Measurements from ENCODE around the gene CLTB.

CLTB gene

DNA sequence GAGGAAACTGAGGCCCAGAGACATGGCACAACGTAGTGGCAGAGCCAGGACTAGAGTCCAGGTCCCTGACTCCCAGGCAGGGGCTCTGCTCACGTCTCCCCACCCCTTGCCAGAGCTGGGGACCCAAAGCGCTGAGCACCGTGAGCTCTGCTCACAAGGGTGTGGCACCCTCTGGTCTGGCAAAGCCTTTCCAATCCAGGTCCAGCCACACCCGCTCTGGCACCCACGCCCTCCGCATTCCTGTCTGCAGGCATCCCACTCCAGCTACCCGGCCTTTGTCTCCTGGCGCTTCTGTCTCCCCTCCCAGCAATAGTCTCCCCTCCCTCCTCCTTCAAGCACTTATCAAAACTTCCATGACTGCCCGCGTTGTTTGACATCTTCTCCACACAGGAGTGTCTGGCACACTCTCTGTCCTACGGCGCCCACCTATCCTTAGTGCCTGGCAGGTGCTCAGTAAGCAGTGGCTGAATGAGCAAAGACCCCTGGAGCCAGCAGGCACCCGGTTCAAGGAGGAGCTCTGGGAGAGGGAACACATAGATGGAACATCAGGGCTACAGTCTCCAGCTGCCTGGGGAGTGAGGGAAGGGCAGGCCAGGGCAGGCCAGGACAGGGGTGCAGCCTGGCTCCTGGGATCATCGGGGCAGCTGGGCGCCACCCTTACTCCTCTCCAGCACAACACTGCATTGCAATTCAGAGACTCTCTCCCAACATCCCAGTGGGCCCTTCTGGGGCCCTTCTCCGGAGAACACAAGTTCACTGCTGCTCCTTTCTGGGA lies 15.8 kb downstream of the CLTB start:
- DNase-seq, result no peak

DNA sequence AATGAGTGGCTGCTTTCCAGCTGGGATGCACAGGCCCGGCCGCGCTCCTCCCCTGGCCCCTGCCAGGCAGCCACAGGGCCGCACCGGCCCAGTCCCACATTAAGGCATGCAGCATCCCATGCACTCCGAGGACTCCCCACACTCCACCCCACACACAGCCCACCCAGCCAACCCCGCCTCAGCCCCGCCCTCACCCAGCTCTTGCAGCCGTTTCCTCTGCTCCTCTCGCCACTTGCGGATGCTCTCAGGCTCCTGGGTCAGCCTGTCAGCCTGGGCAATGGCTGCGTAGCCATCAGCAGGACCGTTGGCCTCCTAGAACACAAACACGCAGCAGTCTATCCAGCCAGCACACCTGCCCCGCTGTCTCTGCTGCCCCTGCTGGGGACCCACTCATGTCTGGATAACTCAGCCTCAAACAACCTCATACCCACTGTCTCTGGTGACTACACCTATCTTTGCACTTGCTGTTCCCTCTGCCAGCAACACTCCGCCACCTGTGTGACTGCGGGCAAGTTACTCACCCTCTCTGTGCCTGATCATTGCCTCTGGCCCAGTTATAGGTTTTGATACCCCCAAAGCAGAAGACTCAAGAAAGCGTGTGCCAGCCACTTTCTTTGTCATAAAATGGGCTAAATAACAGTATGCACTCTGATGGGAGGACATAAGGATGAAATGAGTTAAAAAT lies 18.5 kb downstream of the CLTB start:
- DNase-seq, result no peak

DNA sequence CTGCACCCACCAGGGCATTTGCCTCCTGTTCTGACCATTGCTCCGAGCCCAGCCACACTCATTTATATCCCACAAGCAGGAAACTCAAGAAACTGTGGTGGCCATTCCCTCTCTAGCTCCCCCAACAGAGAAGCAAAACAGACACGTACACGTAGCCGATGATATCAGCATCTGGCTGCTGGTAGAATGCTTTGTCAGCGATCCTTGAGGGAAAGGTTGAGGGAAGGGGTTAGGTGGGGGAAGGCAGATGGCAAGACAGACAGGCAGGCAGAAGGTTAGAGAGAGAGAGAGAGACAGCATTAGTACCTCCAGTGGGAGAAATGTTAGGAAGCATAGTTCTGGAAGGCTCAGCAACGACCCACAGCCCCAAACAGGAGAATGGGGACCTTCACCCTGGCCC lies 20.0 kb downstream of the CLTB start:
- DNase-seq, result no peak

DNA sequence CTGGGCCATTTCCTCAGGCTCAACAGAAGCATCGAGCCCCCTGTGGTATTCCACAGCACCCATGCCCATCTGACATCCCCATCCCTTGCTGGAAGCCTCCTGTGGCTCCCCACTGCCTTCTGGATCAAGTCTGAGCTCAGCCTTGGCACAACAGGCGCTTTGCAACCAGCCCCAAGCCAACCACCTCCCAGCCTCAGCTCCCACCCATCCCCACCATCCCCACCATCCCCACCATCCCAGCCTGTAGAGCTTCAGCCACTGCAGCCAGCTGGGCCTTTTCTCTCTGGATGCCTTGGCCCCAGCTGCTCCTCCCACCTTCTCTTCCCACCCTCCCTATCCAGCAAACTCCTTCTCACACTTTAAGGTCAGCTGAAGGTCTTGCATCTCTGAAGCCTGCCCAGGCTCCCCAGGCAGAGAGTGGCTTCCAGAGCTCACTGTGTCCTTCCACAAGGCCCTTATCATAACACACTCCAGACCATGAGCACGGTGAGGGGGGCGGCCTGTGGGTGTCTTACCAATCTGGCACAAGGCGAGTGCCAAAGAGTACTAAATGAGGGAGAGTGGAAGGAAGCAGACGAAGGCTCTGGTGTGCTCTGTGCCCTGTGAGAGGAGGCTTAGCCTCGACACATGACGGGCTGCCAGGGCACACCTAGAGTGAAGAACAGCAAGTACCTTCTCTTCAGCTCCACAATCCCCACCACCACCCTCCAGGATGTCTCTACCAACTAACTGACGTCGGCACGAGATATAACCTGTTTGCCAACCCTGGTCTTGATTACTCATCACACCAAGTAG lies 21.3 kb downstream of the CLTB start:
- no peak for DNase-seq

DNA sequence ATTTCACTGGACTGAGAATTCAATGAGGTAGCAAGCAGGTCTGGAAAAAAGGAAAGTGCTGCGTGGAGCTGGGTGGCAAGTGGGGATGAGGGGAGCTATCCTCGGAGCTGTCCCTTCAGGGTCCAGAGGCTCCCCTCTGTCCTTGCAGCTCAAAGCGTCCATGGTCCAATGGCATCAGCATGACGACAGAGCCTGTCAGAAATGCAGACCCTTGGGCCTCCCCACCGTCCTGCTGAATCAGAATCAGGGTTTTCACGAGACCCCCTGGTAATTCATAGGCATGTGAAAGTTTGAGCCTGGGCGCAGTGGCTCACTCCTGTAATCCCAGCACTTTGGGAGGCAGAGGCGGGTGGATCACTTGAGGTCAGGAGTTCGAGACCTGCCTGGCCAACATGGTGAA lies 22.2 kb downstream of the CLTB start:
- DNase-seq, result no peak

DNA sequence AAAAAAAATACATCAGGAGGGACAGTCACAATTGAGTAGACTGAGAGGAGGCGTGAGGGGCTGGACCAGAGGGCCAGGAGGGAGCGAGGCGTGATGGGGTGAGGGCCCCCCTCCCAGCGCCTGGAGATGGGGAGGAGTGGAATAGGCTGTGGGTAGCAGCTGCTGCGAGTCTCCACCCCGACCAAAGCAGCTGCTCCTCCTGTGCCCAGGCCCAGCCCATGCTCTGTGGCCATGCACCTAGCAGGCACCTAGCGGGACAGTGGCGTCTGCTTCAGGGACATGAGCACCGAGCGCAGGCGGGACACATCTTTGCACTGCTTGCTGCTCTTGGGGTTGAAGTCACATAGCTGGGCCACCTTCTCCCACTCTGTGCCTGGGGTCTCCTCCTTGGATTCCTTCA lies 23.8 kb downstream of the CLTB start:
- no peak for DNase-seq

DNA sequence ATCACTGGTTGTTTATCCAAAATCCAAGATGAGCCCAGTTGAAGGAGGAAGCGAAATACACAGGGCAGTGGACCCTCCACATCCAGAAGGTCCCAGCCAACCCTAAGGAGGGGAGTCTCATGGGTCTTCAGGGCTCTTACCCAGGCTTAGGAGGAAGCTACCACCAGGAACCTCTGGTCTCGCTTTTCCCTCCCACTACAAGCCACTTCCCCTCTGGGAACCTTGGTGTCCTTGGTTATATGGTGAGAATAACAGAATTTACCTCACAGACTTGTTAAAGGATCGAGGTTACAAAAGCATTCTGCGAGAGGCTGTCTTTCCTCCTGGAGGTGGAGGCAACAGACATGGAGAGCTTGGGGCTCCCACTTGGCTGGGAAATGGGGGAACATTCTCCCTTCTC lies 24.3 kb downstream of the CLTB start:
- no peak for DNase-seq

DNA sequence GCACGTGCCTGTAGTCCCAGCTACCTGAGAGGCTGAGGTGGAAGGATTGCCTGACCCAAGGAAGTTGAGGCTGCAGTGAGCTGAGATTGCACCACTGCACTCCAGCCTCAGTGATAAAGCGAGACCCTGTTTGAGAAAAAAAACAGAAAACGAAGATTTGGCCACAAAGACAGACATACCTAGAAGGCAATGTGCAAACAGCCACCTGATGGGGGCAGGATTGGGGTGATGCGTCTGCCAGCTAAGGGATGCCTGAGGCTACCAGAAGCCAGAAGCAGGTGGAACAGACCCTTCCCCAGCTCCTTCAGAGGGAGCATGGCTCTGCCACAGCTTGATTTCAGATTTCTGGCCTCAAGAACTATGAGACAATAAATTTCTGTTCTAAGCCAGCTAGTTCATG lies 24.9 kb downstream of the CLTB start:
- DNase-seq, result no peak

DNA sequence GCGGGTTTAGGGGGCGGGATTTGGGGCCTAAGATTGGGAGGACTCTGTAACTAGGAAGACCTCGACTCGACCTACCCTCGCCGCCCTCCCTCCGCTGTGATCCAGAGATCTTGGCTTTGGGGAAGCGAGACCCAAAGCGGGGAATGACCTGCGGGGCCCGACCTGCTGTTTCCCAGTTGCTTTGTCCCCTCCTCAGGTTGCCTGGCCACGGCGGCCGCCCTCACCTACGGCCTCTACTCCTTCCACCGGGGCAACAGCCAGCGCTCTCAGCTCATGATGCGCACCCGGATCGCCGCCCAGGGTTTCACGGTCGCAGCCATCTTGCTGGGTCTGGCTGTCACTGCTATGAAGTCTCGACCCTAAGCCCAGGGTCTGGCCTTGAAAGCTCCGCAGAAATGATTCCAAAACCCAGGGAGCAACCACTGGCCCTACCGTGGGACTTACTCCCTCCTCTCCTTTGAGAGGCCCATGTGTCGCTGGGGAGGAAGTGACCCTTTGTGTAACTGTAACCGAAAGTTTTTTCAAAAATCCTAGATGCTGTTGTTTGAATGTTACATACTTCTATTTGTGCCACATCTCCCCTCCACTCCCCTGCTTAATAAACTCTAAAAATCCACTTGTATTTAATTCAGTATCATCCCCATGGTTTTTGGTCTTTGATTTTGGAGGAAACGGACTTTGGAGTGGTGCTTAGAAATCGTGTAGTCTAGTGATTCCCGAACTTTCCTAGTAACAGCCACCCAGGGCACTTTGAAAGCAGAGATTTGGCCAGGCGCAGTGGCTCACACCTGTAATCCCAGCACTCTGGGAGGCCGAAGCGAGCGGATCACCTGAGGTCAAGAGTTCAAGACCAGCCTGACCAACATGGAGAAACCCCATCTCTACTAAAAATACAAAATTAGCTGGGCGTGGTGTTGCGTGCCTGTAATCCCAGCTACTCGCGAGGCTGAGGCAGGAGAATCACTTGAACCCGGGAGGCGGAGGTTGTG lies 26.9 kb downstream of the CLTB start:
- DNase-seq, result peak; percentile 65

DNA sequence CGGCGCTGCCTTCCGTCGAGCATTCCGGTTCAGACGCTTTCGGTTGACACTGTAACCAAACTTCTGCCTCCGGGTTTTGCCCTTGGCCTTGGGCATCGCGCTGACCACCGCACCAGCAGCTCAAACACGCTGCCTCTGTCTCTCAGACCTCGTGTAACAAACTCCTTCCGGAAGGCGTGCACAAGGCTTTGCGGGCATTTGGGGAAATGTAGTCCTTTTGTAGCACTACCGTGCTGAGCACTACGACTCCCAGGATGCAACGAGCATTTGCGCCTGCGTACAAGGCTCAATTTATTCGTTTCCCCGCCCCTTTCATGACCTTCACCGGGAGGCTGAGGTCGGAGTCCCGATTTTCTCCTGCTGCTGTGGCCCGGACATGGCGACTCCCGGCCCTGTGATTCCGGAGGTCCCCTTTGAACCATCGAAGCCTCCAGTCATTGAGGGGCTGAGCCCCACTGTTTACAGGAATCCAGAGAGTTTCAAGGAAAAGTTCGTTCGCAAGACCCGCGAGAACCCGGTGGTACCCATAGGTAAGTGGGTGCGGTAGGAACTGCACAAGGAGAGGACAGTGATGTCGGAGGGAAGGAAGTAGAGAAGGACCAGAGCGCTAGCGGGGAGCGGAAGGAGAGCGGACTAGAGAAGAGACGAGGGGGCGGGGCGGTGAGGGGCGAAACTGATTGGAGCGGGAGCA lies 27.8 kb downstream of the CLTB start, which contains the start of the genes HIGD2A and NOP16:
HIGD2A (plus strand) TSS at position 308 of the 691 bp plus-strand sequence; CDS start at position 377, 69 bp downstream.
NOP16 (minus strand) TSS at position 155 of the 691 bp plus-strand sequence; CDS start at position 96, 59 bp downstream.
- peak; percentile 97 for DNase-seq

DNA sequence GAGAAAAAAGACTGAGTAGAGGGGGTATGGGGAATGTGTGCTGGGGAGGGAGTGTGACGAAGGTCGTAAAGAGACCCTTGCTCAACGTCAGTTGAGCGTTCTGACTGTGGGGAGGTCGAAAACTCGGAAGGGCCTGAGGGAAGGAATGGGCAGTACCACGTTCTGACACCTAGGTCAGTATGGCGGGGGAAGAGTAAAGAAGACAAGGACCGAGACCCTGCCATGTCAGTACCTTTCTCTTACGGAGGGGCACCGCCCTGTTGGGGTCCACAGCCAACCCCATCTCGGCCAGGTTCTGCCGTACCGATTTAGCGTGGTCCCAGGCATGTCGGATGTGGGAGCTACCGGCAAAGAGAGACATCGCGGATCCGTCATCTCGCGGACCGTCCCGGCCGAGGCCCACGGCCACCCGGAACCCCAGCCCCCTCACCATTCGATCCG lies 28.3 kb downstream of the CLTB start:
- DNase-seq, result no peak

DNA sequence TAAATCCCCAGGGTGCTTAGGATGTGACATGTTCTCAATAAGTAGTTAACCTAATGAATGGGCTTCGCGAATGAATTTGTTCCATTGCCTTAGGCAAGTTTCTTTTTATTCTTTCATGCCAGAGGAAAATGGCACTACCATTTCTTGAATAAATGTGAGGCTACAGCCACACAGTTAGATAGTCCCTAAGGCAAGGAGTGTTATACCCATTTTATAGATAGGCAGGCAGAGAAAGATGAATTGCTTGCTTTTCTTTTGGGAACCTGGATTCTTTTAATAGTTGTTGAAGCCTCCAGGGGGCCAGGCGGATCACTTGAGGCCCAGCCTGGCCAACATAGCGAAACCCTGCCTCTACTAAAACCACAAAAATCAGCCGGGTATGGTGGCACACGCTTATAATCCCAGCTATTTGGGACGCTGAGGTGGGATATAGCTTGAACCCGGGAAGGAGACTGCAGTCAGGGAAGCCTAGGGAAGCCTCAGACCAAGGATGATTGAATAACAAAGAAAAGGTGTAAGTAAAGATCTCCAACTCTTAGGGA lies 28.9 kb downstream of the CLTB start:
- no peak for DNase-seq

DNA sequence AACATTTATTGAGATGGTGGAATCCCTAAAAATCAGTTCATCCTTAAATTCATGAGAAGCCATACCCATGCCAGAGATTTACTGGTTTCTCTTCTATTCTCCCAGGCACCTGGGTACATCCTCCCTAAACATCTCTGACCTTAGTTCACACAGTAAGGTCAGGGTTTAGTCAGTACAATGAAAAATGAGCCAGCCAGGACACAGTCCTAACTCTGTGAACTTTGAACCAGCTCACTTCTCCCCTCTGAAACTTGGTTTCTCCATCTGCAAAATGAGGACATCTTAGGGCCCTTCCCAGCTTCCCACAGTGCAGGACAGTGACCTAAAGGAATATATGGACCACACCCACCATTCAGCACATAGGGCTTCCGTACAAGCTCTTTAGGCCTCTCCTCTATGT lies 29.8 kb downstream of the CLTB start:
- no peak for DNase-seq

DNA sequence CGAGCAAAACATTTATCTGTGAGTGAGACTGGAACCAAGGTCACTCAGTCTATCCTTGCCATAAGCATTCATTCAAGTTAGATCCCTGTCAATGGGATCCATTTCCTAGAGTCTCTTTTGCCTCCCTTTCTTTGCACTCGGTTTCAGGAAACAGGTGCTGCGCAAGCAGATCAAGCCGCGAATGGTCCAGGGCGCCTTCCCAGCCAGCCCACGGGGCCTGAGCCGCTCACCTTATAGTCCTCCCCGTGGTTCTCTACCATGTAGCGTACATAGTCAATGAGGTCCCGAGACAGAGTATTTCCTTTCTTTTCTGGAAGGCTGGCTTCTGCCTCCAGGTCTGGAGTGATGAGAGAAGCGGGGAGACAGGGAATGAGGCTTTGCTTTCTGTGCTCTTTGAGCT lies 31.3 kb downstream of the CLTB start:
- no peak for DNase-seq

DNA sequence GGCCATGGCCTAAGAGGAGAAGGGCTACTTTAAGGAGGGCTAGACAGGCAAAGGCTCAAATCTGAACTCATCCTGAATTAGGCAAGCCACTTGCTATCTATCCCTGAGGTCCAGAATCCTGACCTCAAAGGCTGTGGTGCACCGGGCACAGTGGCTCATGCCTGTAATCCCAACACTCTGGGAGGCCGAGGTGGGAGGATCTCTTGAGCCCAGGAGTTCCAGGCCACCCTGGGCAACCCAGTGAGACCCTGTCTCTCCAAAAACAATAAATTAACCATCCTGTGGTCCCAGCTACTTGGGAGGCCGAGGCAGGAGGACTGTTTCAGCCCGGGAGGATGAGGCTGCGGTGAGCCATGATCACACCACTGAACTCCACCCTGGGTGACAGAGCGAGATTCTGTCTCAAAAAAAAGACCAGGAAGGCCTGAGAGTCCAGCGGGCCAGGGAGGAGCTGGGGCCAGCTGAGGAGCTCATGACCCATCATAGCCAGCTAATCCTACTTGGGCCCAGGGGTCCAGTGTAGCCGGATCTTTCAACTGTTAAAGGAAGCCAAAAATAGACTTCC lies 31.9 kb downstream of the CLTB start:
- no peak for DNase-seq

DNA sequence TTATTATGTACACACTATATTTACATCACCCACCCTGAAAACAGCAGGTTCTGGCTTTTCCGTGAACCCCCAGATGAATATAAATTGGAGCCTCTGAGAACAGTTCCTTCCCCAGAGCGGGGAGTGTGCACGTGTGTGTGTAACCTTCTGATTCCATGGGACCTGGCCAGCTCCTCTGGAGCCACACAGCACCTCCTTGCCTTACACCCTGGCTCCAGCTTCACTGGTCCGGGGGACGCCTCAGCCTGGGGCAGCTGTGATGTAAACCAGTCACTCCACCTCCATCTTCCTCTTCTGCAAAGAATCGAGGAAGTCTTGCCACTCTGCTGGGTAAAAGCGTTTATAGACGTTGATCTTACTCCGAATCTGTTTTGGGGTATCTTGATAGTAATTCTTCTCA lies 32.4 kb downstream of the CLTB start:
- DNase-seq, result no peak

DNA sequence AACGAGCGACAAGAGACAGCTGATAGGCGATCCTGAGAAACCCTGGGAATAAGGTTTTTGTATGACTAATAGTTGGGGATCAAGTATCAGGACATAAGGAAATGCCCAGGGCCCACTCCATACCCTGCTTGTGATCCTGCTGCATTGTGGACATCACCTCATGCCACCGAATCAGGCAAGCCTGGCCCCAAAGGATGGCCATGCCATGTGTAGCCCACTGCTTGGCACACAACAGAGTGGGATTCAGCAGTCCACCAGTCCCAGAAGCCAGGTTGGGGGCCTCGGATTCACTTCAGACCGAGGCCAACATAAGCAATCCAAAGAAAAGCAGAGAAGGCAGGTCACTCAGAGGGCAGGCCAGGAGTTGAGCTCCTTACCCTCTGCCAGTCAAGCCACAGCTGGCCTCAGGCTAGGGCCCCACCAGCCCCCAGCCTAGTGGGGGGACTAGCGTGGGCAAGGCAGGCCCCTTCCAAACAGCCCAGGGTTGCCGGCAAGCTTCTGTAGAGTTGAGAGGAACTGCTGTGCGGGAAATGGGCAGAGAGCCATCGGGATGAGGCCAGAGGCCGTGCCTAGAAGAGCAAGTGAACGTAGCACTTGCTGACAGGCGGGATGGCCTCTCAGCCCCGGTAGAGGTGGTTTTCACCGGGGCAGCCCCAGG lies 33.0 kb downstream of the CLTB start:
- no peak for DNase-seq

DNA sequence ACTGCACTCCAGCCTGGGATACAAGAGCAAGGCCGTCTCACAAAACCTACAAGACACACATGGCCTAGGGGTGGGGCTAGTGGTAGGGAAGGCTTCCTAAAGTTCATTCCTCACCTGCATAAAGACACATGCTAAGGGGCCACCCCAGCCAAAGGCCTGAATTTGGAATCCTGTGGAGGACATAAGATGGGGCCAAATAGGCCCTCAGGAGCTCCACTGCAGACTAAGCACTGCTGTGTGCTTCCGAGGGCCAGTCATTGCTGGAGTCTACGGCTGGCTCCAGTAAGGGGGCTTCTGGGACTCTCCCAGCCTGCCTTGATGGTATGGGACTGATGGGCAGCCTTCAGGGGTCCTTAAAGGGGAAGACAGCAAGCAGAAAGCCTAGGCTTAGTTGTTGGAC lies 33.6 kb downstream of the CLTB start:
- no peak for DNase-seq

DNA sequence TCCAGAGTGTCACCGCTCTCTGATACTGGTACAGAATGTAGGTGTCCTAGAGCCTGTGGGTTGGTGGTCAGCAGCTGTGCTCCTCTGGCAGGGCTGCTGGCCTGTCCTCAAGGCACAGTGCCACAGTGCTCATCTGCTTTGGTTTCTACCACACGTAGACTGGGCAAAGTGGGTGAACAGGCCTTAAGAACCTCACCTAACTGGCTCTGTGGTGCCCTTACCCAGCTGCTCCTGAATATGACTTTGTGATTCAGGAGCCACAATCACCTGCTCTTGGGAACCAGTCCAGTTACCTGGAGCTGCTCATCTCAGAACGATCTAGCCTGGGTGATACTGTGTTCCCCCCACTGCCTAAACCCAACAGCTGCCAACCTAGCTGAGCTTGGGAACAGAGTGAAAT lies 34.4 kb downstream of the CLTB start:
- no peak for DNase-seq

DNA sequence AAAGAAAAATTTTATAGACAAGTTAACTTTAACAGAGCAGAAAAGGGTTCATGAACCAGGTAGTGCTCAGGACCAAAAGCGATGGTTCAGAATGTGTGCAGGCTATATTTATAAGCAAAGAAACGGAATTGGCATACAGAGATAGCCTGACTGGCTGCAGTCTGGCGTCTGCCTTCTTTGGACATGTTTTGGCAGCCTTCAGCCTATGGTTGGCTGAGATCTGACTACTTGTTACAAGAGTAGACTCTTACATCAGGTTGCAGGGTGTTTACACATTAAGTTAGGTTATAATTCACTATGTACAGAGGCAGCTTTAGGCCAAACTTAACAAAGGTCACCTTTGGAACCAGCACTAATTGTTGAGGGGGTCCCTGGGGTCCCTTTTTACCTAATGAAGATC lies 34.9 kb downstream of the CLTB start:
- no peak for DNase-seq

All from NCI-H748 treated with DMSO at 0.1 percent for 48 hours (cell line).